GM21529 (cell line): ENCODE measurements around the gene TOR4A.

Experiments
- ATAC-seq: cut with Tn5 transposase; IDR thresholded peaks from one replicate; pipeline ENCODE4 v1.9.1; 2021; ENCODE audit not compliant: unreplicated experiment

The TOR4A gene

GRCh38 chr9:137331929-137332328 is 54.4 kb downstream of the TOR4A start:
- ATAC-seq: no peak
